Stimulated activated naive CD8-positive, alpha-beta T cell treated with anti-CD3 and anti-CD28 coated beads, Interleukin-15, Interleukin-2, amounts not matched to agents 100 U/mL and 50 U/mL, for 24 hours (primary cell): ENCODE measurements around the gene TBX21.

Experiments used
- ATAC-seq: fragments of 150-1000 bp; cut with Tn5 transposase; one replicate; pipeline ENCODE4 v1.10.0; 2021
- DNase-seq: peaks from one replicate; pipeline ENCODE4 v3.0.0; 2021

Gene TBX21

GRCh38 chr17:47714773-47715396, 18.2 kb upstream of the TBX21 start:
- ATAC-seq (no peak), DNase-seq (peak; percentile 29)

DNA sequence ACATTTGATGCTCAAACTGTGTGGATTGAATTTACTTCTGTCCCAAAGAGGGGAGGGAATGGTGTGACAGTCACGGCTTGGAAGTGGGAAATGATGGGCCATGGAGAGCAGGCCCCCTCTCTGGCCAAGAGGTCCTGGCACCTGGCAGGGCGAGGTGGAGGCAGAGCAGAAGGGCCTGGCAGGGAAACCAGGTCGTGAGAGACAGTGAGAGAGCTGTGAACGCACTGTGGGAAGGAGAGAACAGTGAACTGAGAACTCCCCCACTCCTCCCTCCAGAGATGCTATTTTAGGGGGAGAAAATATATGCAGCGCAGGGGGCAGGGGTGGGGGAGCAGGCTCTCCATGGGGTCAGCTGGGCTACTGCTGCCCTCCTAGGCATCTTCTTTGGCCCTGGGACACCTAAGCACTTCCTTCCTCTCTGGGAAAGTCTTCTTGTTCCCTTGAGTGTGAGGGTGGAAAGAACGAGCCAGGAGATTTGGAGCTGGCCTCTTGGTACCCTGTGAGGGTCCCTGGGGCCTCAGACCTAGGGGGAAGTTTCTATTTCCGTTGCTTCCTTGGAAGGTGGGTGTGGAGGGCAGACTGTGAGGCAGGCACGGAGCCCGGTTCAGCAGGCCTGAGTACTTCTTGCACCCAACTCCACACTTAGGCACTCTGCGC, 17.2 kb upstream of the TBX21 start:
- DNase-seq (no peak), ATAC-seq (no peak)

- ATAC-seq (no peak), DNase-seq (peak; percentile 44)
Observed at GRCh38 chr17:47716375-47716774, 16.7 kb upstream of the TBX21 start.

DNA sequence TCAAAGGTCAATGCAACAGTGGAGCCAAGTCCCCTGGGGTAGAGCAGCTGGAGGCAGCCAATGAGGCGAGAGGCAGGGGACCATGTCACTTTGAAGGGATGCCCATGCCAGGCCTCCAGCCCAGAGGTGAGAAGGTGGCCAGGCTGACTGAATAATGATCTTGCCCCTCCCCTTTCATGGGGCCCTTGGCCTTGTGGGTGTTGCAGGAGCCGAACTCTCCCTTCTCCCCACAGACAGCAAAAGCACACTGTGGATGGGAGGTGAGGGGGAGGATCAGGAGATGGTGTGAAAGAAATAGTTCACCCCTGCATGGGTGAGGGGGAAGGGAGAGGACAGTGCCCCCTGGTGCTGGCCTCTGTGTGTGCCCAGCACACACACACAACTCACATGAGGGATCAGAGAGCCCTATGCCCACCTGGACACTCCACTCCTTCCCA, 15.8 kb upstream of the TBX21 start:
- peak; percentile 7 for ATAC-seq
- peak; percentile 69 for DNase-seq

- ATAC-seq: peak; percentile 1
- DNase-seq: peak; percentile 46
Observed at GRCh38 chr17:47717979-47718621, 14.9 kb upstream of the TBX21 start.

DNA sequence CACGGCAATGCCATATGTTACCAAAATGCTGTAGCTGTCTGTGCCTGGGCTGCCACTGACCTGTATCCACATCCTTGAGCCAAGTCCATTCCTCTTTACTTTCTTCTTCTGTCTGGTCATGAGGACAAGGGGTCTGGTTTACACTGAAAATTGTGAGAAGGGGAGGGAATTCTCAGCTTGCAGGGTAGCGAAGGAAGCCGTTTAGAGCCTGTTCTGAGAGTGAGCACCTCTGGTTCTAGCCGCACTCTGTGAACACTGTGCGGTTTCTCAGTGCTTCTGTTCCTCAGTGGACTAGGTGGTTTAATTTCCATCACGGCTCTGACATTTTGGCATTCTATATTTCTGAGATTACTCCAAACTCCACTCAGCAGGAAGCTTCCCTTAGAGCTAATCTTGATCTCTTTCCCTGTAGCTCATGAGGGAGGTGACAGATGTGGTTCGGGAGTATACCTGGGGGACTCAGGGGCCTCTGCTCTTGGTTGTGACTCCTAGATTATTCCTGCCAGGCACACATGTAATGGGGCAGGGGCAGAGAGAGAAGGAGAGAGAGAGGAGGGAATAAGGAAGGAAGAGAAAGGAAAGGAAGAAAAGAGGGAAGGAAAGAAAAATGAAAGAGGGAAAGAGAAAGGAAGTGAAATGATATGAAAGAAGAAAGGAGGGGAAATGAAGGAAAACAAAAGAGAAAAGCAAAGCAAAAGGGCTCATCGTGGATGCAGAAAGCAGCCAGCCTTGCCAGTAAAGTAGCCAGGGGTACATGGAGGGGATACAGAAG, 14.2 kb upstream of the TBX21 start:
- no peak for DNase-seq
- no peak for ATAC-seq

DNA sequence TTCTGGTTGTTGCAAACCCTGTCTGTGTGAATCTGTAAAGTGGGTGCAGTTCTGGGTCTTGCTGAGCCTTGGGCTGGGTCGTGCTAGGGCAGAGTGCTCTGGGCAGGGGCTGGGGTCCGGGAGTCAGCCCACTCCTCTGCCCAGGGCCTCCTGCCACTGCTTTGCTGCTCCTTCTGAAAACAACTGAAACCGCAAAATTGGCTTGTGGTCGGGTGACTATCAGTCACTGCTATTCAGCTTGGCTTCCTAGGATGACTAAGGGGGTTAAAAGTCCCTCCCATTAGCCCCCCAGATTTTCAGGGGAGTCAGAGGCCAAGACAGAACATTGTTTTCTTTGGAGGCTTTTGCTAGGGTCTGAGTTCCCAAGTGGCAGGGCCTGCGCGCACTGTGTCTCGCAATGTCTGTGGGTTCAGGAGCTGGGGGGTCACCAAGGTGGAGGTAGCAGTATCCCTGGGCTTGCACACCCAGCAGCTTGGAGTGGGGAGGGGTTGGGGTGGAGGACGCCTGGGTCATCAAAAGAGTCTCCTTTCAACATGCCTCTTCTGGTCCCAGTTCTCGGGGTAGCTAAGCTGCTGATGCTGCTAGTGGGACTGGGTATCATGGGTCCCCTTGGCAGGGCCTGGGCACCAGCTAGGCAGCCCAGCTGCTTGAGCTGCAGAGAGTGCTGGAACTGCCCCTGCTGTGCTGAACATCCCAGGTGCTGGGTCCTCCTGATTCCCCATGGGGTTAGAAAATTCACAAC, 13.5 kb upstream of the TBX21 start:
- ATAC-seq (peak; percentile 33), DNase-seq (peak; percentile 86)

DNA sequence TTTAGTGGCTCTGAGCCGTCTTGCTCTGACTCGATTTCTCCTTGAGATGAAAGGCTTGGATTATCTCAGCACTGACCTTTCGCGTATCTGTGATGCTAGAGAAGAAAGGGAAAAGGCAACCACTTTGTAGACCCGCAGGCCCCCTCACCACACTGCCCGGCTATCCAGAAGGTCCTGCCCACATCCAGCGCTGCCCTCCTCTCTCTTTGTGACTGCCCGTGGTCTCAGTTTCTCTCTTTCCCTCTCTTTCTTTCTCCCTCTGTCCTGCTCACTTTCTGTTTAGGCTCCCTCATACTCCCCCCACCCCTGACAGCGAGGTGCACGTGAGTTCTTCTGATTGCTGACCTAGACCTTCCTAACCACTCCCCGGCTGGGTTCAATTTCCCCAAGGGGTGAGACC, 12.8 kb upstream of the TBX21 start:
- DNase-seq (peak; percentile 65), ATAC-seq (peak; percentile 7)

DNA sequence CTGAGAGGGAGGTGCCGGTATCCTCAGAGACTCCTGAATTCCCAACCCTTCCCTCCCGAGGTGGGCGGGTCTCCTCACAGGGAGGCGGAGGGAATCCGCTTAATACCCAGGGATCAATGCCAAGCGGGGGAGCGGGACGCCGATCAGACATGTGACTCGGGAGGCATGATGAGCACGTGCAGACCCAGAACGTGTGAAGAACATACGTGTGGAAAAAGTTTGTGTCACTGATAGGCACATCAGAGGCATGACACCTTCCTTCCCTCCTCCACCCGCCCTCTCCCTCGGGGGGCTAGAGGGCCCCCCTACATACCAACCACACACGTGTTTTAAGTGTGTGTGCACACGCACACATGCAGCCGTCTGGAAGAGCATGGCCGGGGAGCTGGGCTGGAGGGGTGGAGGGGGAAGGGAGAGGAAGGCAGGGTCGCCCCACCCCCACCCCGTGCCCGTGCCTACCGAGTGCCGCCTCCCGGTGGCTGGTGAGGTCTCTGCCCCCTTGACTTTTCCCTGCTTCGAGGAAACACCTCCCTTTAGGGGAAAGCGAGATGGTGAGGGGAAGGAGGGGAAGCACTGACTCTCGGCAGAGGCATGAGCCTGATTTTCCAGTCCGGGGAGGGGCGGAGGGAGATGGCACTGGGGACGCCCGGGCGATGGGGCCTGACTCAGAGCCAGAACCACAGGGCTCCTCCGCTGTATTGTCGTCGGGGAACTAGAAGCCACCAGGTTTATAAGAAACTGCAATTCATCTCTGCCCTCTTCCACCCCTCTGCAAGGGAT, 12.1 kb upstream of the TBX21 start:
- DNase-seq: peak; percentile 97
- peak; percentile 69 for ATAC-seq

DNA sequence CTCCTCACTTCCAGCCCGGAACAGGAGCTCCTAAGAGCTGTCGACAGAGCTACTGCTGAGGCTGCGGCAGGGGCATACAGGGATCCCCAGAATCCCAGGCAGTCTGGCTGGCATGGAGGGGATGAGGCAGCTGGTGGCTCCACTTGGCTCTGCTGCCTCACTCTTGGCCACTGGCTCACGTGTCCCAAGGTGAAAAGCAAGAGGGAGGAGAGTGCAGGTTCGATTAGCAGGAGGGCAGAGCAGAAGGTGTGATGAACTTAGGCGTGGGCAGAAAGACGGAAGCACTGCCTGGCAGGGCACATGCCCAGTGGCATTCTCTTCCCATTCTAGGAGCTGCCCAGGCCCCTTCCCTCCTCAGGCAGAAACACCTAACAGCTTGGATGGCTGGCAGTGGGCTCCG, 11.3 kb upstream of the TBX21 start:
- DNase-seq: peak; percentile 36
- ATAC-seq: no peak

GRCh38 chr17:47724705-47725104, 8.3 kb upstream of the TBX21 start:
- ATAC-seq: no peak
- no peak for DNase-seq

- DNase-seq (peak; percentile 43), ATAC-seq (no peak)
Observed at GRCh38 chr17:47725446-47726111, 7.5 kb upstream of the TBX21 start.

- ATAC-seq: no peak
Observed at GRCh38 chr17:47726796-47727703, 6.0 kb upstream of the TBX21 start.

GRCh38 chr17:47727704-47728036, 5.4 kb upstream of the TBX21 start:
- ATAC-seq (no peak), DNase-seq (no peak)

More at GRCh38 chr17:47726796-47727703, 6.0 kb upstream of the TBX21 start:
- DNase-seq: no peak

- DNase-seq: no peak
Observed at GRCh38 chr17:47728214-47728877, 4.7 kb upstream of the TBX21 start.

DNA sequence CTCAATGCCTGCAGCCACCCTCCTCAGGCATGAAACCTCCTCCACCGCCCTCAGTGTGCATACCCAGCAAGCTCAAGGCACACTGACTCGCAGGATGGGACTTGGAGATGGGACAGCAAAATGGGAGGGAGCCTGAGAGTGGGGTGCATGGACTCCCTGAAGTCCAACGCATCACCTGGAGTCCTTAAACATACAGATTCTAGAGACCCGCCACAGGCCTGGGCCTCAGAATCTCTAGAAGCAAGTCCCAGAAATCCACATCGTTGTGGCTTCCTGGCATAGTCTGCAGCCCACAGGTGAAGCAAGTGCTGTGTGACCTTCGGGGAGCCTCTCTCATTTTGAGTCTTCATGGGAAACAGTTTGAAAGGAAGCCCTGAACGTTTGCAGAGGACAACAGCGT, 3.6 kb upstream of the TBX21 start:
- peak; percentile 12 for DNase-seq
- no peak for ATAC-seq

More at GRCh38 chr17:47728214-47728877, 4.7 kb upstream of the TBX21 start:
- no peak for ATAC-seq

- ATAC-seq: no peak
- DNase-seq: peak; percentile 21
Observed at GRCh38 chr17:47730681-47731080, 2.4 kb upstream of the TBX21 start.

- ATAC-seq (no peak), DNase-seq (peak; percentile 11)
Observed at GRCh38 chr17:47731396-47731795, 1.6 kb upstream of the TBX21 start.
